Psoas muscle (tissue), 8 donors: ENCODE measurements around the gene AHRR. TPM values are rescaled to one million over a fixed set of nuclear protein-coding genes. Genes with fewer than 3 reads are reported as not detected.

Source experiments
- ATAC-seq, 4 donors: fragments of 200-7000 bp; cut with Tn5 transposase; one replicate each; pipeline ENCODE4 v1.9.1; 2020; ENCODE audit warnings: moderate library complexity in 3 of 4, mild to moderate bottlenecking in 2 of 4
- DNase-seq, 2 donors: peaks; one replicate each; pipeline ENCODE4 v3.0.0-alpha.2; 2020
- H3K27ac ChIP-seq: fragments of 200-600 bp; one replicate; pipeline ENCODE4 v1.8.0; 2022
- H3K27me3 ChIP-seq, 3 donors: fragments of 200-600 bp in 1 of 3; one replicate each; pipeline versions ENCODE4 v1.6.1 to v1.8.0; 2013 to 2022; ENCODE audit warnings: low read length in 2 of 3, mild to moderate bottlenecking in 2 of 3, moderate library complexity in 1 of 3; ENCODE audit not compliant: insufficient read depth in 3 of 3
- H3K36me3 ChIP-seq, 2 donors: fragments of 200-600 bp in 1 of 2; one replicate each; pipeline versions ENCODE4 v1.6.1 to v1.8.0; 2013 to 2022; ENCODE audit warnings: low read depth in 1 of 2, mild to moderate bottlenecking in 1 of 2, moderate library complexity in 1 of 2; ENCODE audit not compliant: insufficient read depth in 1 of 2
- H3K4me1 ChIP-seq: fragments of 200-600 bp; one replicate; pipeline ENCODE4 v1.8.0; 2022
- H3K4me3 ChIP-seq: fragments of 200-600 bp; one replicate; pipeline ENCODE4 v1.8.0; 2022; ENCODE audit warnings: mild to moderate bottlenecking
- H3K9me3 ChIP-seq: fragments of 200-600 bp; one replicate; pipeline ENCODE4 v1.8.0; 2022
- CTCF ChIP-seq: fragments of 200-600 bp; IDR thresholded peaks from one replicate; pipeline ENCODE4 v1.8.0; 2022; ENCODE audit warnings: antibody characterized with exemption
- WGBS, 3 donors: extraction: QIAGEN DNeasy Blood & Tissue Kit; methylation state at CpG; one replicate each; pipeline versions ENCODE4 v1.1.6 to v1.1.7; 2013; 5-methylcytosine and 5-hydroxymethylcytosine counted together
- intact Hi-C, 2 donors: fragments of 100-400 bp; cut with DNase I; formaldehyde crosslinking; loops; one replicate each; pipeline versions ENCODE4 v1.11.0 to v1.14.2; 2022
- polyA plus RNA-seq, 3 donors: library from polyadenylated mRNA; stranded (reverse); fragments of 200-250 nt; gene quantifications; one replicate each; pipeline ENCODE4 v1.2.3, GENCODE V29; 2013
- total RNA-seq, 4 donors: library from RNA; stranded (reverse); fragmentation: NEBNext Ultra II Directional in 2 of 4; extraction: Animal tissue kit (Norgen Biotek cat#: 25700) in 2 of 4; gene quantifications; one replicate each; pipeline versions ENCODE4 v1.2.1 to v1.2.4, GENCODE V29; 2021 to 2023
- donor health status: healthy with polysubstance abuse.
- donor health status: DM: no; HTN: no; CAD: no; lungs with moderate emphysema.
- donor health status: Bipolar disorder and iron deficiency.
- donor health status: healthy.
- donor health status: DM: yes; HTN: yes; CAD: no.
- donor health status: DM: no; HTN: no; CAD: no.
- donor health status: DM: no; HTN: no; CAD: no.
- donor health status: DM: yes; HTN: yes; CAD: no.

Gene AHRR
- total and polyA plus RNA-seq, 7 donors: 0.10 to 7.4 (median 0.45) TPM

DNA sequence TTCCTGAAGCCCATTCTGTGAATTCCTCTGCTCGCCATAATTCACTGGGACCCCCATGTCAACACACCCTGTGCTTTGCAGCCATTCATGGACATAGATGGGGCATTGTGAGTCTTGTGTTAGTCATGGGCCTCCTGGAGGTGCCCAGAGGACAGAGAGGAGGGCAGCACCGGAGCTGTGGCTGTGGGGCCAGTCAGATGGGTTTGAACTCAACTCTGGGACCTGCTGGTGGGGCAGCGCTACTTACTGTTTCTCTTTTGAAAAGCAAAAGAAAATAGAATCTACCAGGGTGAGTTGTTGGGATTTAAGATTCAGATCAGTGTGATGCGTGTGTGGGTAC, 110.2 kb downstream of the AHRR start:
- H3K27me3 ChIP-seq: peaks cover 0 to 9% (median 6%) of the 10 kb centered on the region in 3 donors
- H3K27ac ChIP-seq: no peak overlapping the region
- intact Hi-C loops: no loop called here
- ATAC-seq: no peak
- H3K9me3 ChIP-seq: no peaks in the 10 kb centered on the region
- 90 to 96% (median 95%) methylated on average over 4 of the region's 4 CpGs for WGBS, 3 donors
- H3K4me3 ChIP-seq: no peak overlapping the region
- no peaks in the 10 kb centered on the region for H3K4me1 ChIP-seq
- H3K36me3 ChIP-seq: no peaks in the 10 kb centered on the region
- DNase-seq: peak in 1 of 2 donors; percentile 19
- no peak for TF ChIP-seq CTCF

DNA sequence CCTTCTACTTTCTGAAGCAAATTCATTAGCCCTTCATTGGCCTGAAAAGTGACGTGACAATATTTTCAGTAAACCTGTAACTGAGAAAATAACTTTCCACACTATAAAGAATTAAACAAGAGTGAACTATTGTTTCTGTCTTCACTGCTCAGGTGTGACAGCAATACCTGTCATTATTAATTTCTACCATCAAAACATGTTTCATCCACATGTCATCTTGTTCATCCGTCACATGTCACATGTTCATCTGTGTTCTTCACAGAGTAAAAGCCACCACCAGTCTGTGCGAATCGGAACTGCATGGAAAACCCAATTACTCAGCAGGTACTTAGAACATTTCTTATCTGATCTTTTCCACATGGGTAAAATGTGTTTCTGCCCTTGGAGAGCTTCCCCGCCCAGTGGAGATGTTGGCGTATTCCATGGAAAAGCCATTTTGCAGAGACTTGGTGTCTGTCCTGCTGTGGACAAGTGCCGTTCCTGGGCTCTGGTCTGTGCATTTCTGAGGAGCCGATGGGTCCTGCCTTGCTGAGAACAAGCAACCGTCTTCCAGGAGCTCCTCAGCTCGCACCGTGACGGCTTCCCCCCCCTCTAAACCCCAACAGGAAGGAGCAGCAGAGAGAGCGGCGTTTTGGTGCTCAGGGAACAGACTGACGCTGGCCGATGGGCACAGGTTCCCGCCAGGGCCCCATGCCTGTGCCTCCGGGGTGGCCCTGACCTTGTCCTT, 110.8 kb downstream of the AHRR start:
- Histone ChIP-seq H3K4me1 (no peaks in the 10 kb centered on the region), H3K27ac (no peak overlapping the region), H3K27me3 (peaks cover 0 to 9% (median 8%) of the 10 kb centered on the region in 3 donors), H3K36me3 (no peaks in the 10 kb centered on the region), H3K9me3 (no peaks in the 10 kb centered on the region), H3K4me3 (no peak overlapping the region)
- intact Hi-C loops: no loop called here
- 73 to 76% (median 74%) methylated on average over 17 to 18 of the region's 18 CpGs for WGBS, 3 donors
- DNase-seq: no peak
- ATAC-seq: no peak
- TF ChIP-seq CTCF: no peak

DNA sequence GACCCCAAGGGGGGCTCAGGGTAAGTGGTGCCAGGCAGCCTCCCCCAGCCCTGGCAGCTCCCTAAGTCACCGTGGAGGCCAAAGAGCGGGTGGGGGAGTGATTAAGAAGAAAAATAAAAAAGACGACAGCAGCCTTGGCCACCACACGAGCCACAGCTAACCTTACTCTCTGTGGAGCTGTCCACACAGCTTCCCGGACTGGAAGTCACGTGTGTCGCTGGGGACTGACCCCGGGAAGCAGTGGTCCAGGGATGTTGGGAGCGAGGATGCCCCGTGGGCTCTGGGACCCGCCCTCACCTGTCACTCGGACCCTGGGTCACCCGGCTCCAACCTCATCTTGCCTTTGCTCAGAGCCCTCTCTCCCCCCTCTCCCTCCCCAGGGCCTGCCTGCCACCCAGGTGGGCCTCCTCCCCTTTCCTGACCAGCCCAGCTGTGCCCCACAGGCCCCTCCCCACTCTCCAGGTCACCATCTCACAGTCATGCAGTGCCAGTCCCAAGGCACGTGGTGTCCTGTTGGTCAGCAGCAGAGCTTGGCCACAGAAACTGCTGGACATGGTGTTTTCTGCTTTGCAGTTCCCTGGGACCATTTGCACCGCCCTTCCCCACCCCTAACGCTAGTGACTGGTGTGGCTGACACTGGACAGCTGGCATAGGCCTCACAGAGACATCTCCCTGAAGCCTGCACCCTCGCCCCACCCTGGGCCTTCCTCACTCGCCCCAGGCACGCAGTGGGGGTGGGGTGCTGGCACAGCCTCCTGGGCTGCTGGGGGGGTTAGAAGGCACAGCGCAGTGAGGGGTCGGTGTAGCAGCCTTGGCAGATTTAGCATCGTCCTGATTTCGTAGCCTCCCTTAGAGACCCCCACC, 111.6 kb downstream of the AHRR start:
- Histone ChIP-seq H3K27ac (no peak overlapping the region), H3K4me3 (no peak overlapping the region), H3K36me3 (no peaks in the 10 kb centered on the region), H3K27me3 (peaks cover 0 to 10% (median 9%) of the 10 kb centered on the region in 3 donors), H3K4me1 (no peaks in the 10 kb centered on the region), H3K9me3 (no peaks in the 10 kb centered on the region)
- DNase-seq (peak in 1 of 2 donors; percentile 41), ATAC-seq (peak in 1 of 4 donors; percentile 42)
- WGBS, 3 donors: 64 to 72% (median 65%) methylated on average over 22 to 23 of the region's 23 CpGs
- intact Hi-C loops: no loop called here
- TF ChIP-seq CTCF: no peak

DNA sequence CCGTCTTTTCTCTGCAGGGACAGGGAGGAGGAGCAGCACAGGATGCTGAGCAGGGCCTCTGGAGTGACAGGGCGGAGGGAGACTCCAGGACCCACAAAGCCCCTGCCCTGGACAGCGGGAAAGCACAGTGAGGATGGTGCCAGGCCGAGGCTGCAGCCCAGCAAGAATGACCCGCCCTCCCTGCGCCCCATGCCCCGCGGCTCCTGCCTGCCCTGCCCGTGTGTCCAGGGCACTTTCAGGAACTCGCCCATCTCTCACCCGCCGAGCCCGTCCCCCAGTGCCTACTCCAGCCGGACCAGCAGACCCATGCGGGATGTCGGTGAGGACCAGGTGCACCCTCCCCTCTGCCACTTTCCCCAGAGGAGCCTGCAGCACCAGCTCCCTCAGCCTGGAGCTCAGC, 112.3 kb downstream of the AHRR start:
- DNase-seq: peak in 1 of 2 donors; percentile 48
- WGBS, 3 donors: 74 to 76% (median 75%) methylated on average over 15 to 16 of the region's 16 CpGs
- Histone ChIP-seq H3K4me1 (no peaks in the 10 kb centered on the region), H3K4me3 (no peak overlapping the region), H3K27ac (no peak overlapping the region), H3K9me3 (no peaks in the 10 kb centered on the region), H3K27me3 (peaks cover 0 to 9% (median 9%) of the 10 kb centered on the region in 3 donors), H3K36me3 (no peaks in the 10 kb centered on the region)
- ATAC-seq: no peak
- TF ChIP-seq CTCF: no peak
- intact Hi-C loops: no loop called here
